Melanocyte of skin (primary cell): Measurements from ENCODE around the gene ZNF101. TPM values are rescaled to one million over a fixed set of nuclear protein-coding genes. Genes with fewer than 3 reads are reported as not detected.

Experiments used
- small RNA-seq, 2 donors: library from RNA; depleted of rRNA; stranded (forward); fragments of <200 nt; gene quantifications; one replicate each; pipeline ENCODE3, GENCODE V24; 2012
- total RNA-seq, 2 donors: library from RNA; depleted of rRNA; stranded (reverse); fragments of >200 nt; gene quantifications; 2 replicates each; pipeline ENCODE4 v1.2.3, GENCODE V29; 2012

The ZNF101 gene
- 1 to 10 TPM; 5.2 to 8.7 TPM for total RNA-seq

GRCh38 chr19:19668230-19669012 is at the start of gene ZNF101:
ZNF101 (plus strand) TSS chr19:19668839; CDS start chr19:19668964, 125 bp downstream.

GRCh38 chr19:19627621-19628500 is 40.8 kb upstream of the ZNF101 start, which contains the start of gene LPAR2:
LPAR2 (minus strand) TSS chr19:19628220; CDS start chr19:19627275, 945 bp downstream.

GRCh38 chr19:19643158-19644053 is 25.2 kb upstream of the ZNF101 start, which contains the start of gene GMIP:
GMIP (minus strand) TSS chr19:19643657; CDS start chr19:19643529, 128 bp downstream.

GRCh38 chr19:19663256-19664120 is 5.2 kb upstream of the ZNF101 start, which contains the start of gene ATP13A1:
ATP13A1 (minus strand) TSS chr19:19663676; CDS start chr19:19663666, 10 bp downstream.

GRCh38 chr19:19732579-19733501 is 64.2 kb downstream of the ZNF101 start, which contains the start of gene ZNF14:
ZNF14 (minus strand) TSS chr19:19733112; CDS start chr19:19732958, 154 bp downstream.

Small RNA genes lying within 50 kb of the gene (small RNA-seq; reads per million reads assigned to genes)
- 0 reads per million in 2 donors for gene AC011458.2

Other genes with a start within 250 kb of the ZNF101 start
- gene TSSK6, start 153.3 kb upstream of the ZNF101 start, total RNA-seq: 1 to 10 TPM in 1 of 2 donors, under 1 TPM in 1; 0.67 to 1.0 TPM
- 100 to 1,000 TPM; 147 to 161 TPM for gene NDUFA13, start 152.6 kb upstream of the ZNF101 start, total RNA-seq
- gene YJEFN3, start 139.9 kb upstream of the ZNF101 start, total RNA-seq: under 1 TPM; 0.33 to 0.34 TPM
- under 1 TPM in 1 of 2 donors, not detected in 1; 0.33 TPM for gene CILP2, start 130.6 kb upstream of the ZNF101 start, total RNA-seq
- 1 to 10 TPM in 1 of 2 donors, under 1 TPM in 1; 0.34 to 2.0 TPM for gene PBX4, start 50.2 kb upstream of the ZNF101 start, total RNA-seq
- 1 to 10 TPM; 4.5 to 8.0 TPM for gene LPAR2, start 40.6 kb upstream of the ZNF101 start, total RNA-seq
- 1 to 10 TPM; 7.6 to 7.7 TPM for gene GMIP, start 25.2 kb upstream of the ZNF101 start, total RNA-seq
- gene ATP13A1, start 5.2 kb upstream of the ZNF101 start, total RNA-seq: 10 to 100 TPM; 70.9 to 79.8 TPM
- 1 to 10 TPM; 2.8 to 3.3 TPM for gene ZNF14, start 64.3 kb downstream of the ZNF101 start, total RNA-seq
- 10 to 100 TPM in 1 of 2 donors, 1 to 10 TPM in 1; 9.3 to 11.0 TPM for gene ZNF506, start 152.9 kb downstream of the ZNF101 start, total RNA-seq
- 10 to 100 TPM in 1 of 2 donors, 1 to 10 TPM in 1; 7.6 to 13.0 TPM for gene ZNF253, start 197.0 kb downstream of the ZNF101 start, total RNA-seq
- gene ZNF93, start 232.1 kb downstream of the ZNF101 start, total RNA-seq: 10 to 100 TPM in 1 of 2 donors, 1 to 10 TPM in 1; 7.6 to 11.0 TPM